ENCODE results near the gene CALD1.
"Not testable (repeated sequence)": the region's sequence is repeated elsewhere in the genome, so short reads cannot be mapped to it uniquely, and the experiment has no call there.

CALD1 gene

DNA sequence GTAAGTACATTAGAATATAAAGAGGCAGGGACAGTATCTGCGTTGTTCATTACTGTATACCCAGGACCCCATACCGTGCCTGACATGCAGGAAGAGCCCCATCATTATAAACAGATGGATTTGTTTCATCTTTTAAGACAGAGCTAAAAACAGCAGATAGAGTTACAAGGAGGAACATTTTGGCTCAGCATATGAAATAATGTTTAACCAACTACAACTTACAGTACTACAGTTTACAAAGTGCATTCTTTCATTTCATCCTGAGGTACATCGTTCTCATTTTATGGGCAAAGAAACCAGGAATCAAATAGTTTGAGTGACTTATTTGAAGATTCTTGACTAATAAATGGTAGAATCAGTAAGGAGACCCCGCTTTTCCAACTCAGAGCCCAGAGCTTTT lies 168.8 kb downstream of the CALD1 start:
- FAIRE-seq (no peak), DNase-seq (ENCODE audit: insufficient read length) (no peak)
- TF ChIP-seq POLR2AphosphoS5 (IDR thresholded peaks at IDR 0.05; ENCODE audit: low read depth, low read length) (no peak), TAF1 (IDR thresholded peaks at IDR 0.05; ENCODE audit: borderline replicate concordance, low read depth, low read length) (no peak), POLR2A (IDR thresholded peaks at IDR 0.05; ENCODE audit: low read depth, low read length) (no peak)

DNA sequence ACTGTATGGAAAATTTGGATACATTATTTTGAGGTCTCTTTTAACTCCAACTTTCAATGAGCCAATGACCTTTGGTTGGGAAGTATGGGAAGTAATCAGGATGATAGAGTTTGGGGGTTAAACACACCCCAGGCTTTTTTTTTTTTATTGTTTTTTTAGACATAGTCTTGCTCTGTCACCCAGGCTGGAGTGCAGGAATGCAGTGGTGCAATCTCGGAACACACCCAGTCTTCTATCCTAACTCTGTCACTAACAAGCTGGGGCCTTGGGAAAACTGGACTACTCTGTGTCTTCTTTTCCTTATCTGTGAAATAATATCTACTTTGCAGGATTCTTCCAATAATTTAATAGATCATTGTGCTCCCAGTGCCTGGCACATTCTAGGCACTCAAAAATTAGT lies 169.3 kb downstream of the CALD1 start:
- TF ChIP-seq POLR2A (IDR thresholded peaks at IDR 0.05; ENCODE audit: low read depth, low read length) = no peak
- TF ChIP-seq TAF1 (IDR thresholded peaks at IDR 0.05; ENCODE audit: borderline replicate concordance, low read depth, low read length) = no peak
- no peak for TF ChIP-seq POLR2AphosphoS5 (IDR thresholded peaks at IDR 0.05; ENCODE audit: low read depth, low read length)
- DNase-seq (ENCODE audit: insufficient read length) (no peak), FAIRE-seq (no peak)

DNA sequence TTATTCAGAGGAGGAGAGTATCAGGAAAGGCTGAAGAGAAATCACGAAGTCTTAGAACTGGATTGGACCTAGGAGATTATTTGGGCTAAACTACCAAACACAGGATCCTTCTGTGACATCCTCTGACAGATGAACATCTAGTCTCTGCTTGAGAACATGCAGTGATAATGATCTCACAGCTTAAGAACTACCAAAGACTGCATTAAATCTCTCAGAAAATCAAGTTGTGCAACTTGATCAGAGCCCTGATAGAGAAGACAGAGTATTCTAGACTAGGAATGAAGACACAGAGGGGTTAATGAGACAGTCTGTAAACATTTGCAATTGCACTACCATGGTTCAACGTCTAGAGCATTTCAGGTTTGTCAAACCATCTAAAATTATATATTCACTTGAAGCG lies 169.7 kb downstream of the CALD1 start:
- FAIRE-seq = no peak
- TF ChIP-seq POLR2AphosphoS5 (IDR thresholded peaks at IDR 0.05; ENCODE audit: low read depth, low read length) (no peak), TAF1 (IDR thresholded peaks at IDR 0.05; ENCODE audit: borderline replicate concordance, low read depth, low read length) (no peak), POLR2A (IDR thresholded peaks at IDR 0.05; ENCODE audit: low read depth, low read length) (no peak)
- DNase-seq (ENCODE audit: insufficient read length) = no peak

DNA sequence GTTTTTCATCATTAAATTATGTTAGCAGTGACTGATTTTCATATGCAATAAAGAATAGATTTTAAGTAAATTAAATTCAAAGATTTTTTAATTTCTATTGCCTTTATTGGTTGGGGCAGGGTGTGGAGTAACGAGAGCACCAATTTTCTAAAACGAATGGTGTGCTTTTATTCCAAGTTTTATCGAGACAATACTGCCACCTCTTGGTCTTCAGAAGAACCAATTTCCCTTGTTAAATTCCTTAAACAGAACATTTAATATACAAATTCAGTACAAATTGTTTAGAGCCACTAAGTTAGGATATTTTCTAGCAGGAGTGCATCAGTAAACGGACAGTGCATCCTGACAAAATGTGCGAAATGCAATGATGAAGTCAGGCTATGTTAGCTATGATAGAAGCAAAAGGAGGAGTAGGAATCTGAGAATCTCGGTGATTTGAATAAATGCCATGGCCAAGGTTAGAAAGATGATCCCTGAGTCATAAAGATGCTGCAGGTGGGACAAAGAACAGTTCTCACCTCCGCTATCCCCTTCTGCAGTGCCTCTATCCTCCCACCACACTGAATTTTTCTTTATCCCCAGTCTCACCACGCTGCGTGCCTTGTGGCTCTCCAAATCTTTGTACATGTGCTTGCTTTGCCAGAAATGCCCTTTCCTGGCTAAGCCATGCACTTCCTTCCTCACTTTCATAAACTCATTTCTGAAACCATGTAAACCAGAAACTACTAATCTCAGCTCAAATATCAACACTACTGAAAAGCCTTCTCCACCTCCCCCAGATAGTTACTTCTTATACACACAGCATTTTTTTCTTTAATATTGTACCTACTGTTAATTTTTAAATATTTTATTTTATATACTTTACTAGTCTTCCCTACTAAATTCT lies 175.0 kb downstream of the CALD1 start:
- TF ChIP-seq POLR2A (IDR thresholded peaks at IDR 0.05; ENCODE audit: low read depth, low read length) (no peak), POLR2AphosphoS5 (IDR thresholded peaks at IDR 0.05; ENCODE audit: low read depth, low read length) (no peak), TAF1 (IDR thresholded peaks at IDR 0.05; ENCODE audit: borderline replicate concordance, low read depth, low read length) (no peak)
- FAIRE-seq = no peak
- no peak for DNase-seq (ENCODE audit: insufficient read length)

DNA sequence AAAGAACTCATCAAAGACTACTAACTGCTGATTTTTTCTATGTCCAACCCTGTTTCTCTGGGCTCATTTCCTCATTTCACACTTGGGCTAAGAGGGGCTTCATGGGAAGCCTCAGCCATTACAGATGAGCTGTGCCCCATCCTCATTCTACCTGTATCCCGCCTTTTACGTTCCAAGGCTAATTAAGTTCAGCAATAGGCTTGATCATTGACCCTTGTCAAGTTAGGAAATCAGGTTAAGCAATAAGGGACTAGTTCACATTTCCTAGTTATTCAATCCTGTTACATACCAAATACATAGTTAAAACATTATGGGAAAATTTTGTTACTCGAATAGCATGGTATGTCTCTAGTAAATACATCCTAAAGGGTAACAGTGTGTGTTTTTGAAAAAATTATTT lies 177.6 kb downstream of the CALD1 start:
- FAIRE-seq = no peak
- TF ChIP-seq POLR2AphosphoS5 (IDR thresholded peaks at IDR 0.05; ENCODE audit: low read depth, low read length) = no peak
- TF ChIP-seq POLR2A (IDR thresholded peaks at IDR 0.05; ENCODE audit: low read depth, low read length) = no peak
- TF ChIP-seq TAF1 (IDR thresholded peaks at IDR 0.05; ENCODE audit: borderline replicate concordance, low read depth, low read length) = no peak
- no peak for DNase-seq (ENCODE audit: insufficient read length)

DNA sequence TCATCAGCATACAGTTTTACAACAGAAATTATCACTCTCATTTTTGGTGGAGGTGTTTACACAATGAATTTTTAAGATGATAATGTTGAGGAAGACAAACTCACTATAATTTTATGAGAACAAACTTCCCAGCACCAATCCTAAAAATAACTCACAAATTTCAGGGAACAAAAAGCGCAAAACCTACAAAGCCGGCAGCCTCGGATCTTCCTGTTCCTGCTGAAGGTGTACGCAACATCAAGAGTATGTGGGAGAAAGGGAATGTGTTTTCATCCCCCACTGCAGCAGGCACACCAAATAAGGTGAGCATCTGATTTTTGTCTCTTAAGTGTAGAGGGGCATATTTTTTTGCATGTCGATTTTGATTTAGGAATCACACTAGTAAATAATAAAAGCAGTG lies 180.4 kb downstream of the CALD1 start:
- DNase-seq (ENCODE audit: insufficient read length) (no peak), FAIRE-seq (no peak)
- no peak for TF ChIP-seq POLR2A (IDR thresholded peaks at IDR 0.05; ENCODE audit: low read depth, low read length)
- no peak for TF ChIP-seq TAF1 (IDR thresholded peaks at IDR 0.05; ENCODE audit: borderline replicate concordance, low read depth, low read length)
- no peak for TF ChIP-seq POLR2AphosphoS5 (IDR thresholded peaks at IDR 0.05; ENCODE audit: low read depth, low read length)

DNA sequence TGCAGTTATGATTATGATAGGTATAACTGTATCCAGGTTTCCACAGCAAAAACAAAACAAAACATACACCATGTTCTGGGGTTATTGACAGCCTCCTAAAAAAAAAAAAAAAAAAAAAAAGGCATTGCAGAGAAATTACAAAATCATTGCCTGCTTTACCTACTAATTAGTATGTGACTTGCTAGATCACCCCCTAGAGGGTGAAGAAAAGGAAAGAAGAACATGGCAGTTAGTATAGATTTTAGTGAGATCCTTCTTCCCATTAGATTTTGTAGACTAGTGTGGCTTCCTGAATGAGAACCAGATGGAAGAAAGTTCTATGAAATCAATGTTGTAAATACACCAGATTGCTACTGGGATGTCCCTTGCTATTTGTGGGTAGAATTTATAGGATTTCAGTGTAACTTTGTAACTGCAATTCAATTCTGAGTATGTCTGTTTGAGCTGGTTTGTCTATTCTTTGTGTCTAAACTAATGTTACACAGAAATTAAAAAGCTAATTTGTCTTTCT lies 182.9 kb downstream of the CALD1 start:
- no peak for DNase-seq (ENCODE audit: insufficient read length)
- TF ChIP-seq POLR2AphosphoS5 (IDR thresholded peaks at IDR 0.05; ENCODE audit: low read depth, low read length) (no peak), TAF1 (IDR thresholded peaks at IDR 0.05; ENCODE audit: borderline replicate concordance, low read depth, low read length) (no peak), POLR2A (IDR thresholded peaks at IDR 0.05; ENCODE audit: low read depth, low read length) (no peak)
- FAIRE-seq = no peak

DNA sequence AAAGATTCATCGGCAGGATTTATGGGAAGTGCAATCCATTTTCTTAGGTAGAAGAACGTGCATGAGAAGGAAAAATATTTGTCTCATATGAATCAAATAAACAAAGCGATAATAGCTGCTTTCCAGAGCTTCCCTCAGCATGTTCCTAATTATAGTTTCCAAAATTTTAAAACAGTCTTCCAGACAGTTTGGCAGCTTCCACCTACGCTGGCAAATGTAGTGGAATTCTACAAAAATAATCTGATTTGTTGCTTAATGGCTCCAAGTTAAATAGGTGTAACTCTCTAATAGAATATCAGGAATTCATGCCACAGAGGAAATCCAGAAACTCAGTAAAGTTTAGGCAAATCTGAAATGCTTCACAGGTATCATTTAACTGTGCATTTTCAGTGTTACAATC lies 183.6 kb downstream of the CALD1 start:
- DNase-seq (ENCODE audit: insufficient read length) (no peak), FAIRE-seq (no peak)
- TF ChIP-seq POLR2AphosphoS5 (IDR thresholded peaks at IDR 0.05; ENCODE audit: low read depth, low read length) (no peak), POLR2A (IDR thresholded peaks at IDR 0.05; ENCODE audit: low read depth, low read length) (no peak), TAF1 (IDR thresholded peaks at IDR 0.05; ENCODE audit: borderline replicate concordance, low read depth, low read length) (no peak)

DNA sequence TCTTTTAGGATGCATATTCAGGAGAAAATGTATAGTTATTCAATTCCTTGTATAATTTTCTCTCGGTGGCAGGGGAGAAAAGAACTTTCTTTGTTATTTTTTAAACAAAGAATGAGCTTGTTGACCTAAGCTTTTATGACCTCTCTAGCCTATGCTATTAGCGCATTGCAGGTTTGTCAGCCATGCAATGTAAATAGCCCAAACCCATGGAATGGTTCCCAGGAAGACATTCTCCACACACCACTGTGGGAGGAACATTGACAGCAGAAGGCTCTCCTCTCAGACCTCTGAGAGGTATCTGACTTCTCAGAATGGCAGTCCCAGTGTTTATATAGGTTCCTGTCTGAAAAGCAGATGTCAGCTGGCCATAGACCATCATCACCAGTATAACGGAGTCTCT lies 187.3 kb downstream of the CALD1 start:
- no peak for TF ChIP-seq POLR2AphosphoS5 (IDR thresholded peaks at IDR 0.05; ENCODE audit: low read depth, low read length)
- no peak for TF ChIP-seq POLR2A (IDR thresholded peaks at IDR 0.05; ENCODE audit: low read depth, low read length)
- no peak for TF ChIP-seq TAF1 (IDR thresholded peaks at IDR 0.05; ENCODE audit: borderline replicate concordance, low read depth, low read length)
- DNase-seq (ENCODE audit: insufficient read length) (no peak), FAIRE-seq (no peak)

DNA sequence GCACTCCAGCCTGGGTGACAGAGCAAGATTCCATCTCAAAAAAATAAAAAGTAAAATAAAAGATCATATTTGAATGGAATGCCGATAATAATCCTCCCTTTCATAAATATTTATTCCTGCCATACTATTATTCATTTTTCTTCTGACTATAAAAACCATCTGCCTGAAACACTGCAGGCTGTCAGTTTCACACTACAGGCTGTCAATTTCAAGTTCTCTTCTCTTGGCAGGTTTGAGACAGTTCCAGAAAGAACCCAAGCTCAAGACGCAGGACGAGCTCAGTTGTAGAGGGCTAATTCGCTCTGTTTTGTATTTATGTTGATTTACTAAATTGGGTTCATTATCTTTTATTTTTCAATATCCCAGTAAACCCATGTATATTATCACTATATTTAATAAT lies 188.7 kb downstream of the CALD1 start:
- DNase-seq (ENCODE audit: insufficient read length) (no peak), FAIRE-seq (no peak)
- TF ChIP-seq POLR2A (IDR thresholded peaks at IDR 0.05; ENCODE audit: low read depth, low read length) = no peak
- no peak for TF ChIP-seq TAF1 (IDR thresholded peaks at IDR 0.05; ENCODE audit: borderline replicate concordance, low read depth, low read length)
- TF ChIP-seq POLR2AphosphoS5 (IDR thresholded peaks at IDR 0.05; ENCODE audit: low read depth, low read length) = no peak

DNA sequence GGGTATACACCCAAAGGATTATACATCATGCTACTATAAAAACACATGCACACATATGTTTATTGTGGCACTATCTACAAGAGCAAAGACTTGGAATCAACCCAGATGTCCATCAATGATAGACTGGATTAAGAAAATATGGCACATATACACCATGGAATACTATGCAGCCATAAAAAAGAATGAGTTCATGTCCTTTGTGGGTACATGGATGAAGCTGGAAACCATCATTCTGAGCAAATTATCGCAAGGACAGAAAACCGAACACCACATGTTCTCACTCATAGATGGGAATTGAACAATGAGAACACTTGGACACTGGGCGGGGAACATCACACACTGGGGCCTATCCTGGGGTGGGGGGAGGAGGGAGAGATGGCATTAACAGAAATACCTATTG lies 202.2 kb downstream of the CALD1 start:
- DNase-seq (ENCODE audit: insufficient read length); FAIRE-seq: not testable (repeated sequence)

DNA sequence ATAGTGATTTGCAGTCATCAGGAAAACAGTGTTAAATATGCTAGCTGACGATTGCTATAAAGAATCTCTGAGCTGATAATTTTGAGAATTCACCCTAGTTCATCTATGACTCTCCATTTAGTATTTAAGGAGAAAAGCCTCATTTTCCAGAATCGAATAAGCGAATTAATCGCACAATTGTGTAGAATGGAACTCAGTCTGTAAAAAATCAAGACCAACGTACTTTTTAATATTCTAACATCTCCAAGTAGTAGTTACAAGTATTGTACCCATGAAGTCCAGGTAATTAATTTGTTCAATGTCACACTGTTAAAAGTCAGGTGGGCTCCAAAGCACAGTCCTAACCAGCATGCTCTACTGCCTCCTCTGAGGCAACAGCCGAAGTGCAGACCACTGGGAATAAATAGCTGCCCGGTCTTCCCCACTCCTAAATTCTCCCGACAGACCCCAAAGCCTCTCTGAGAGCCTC lies 206.5 kb downstream of the CALD1 start:
- FAIRE-seq (no peak), DNase-seq (ENCODE audit: insufficient read length) (no peak)
- TF ChIP-seq POLR2AphosphoS5 (IDR thresholded peaks at IDR 0.05; ENCODE audit: low read depth, low read length) = no peak
- TF ChIP-seq POLR2A (IDR thresholded peaks at IDR 0.05; ENCODE audit: low read depth, low read length) = no peak
- no peak for TF ChIP-seq TAF1 (IDR thresholded peaks at IDR 0.05; ENCODE audit: borderline replicate concordance, low read depth, low read length)
